NCI-H2196 (cell line): ENCODE data around the gene SDHC.
"Not testable (repeated sequence)": the region's sequence is repeated elsewhere in the genome, so short reads cannot be mapped to it uniquely, and the experiment has no call there.

Experiments used
- DNase-seq: peaks from one replicate; lab custom pipeline; 2025; ENCODE audit not compliant: unreplicated experiment; lab: John Stamatoyannopoulos, UW

Gene SDHC

GRCh38 chr1:161309868-161310267 is 4.3 kb upstream of the SDHC start, which contains the start of gene MPZ:
MPZ (minus strand) TSS chr1:161309968; CDS start chr1:161309905, 63 bp downstream.
- no peak for DNase-seq

- DNase-seq, result no peak
Observed at GRCh38 chr1:161311595-161312181, 2.5 kb upstream of the SDHC start.

- no peak for DNase-seq
Observed at GRCh38 chr1:161313554-161314200, 504 bp upstream of the SDHC start.

- DNase-seq, result not testable (repeated sequence)
Observed at GRCh38 chr1:161315841-161316674, 1.9 kb downstream of the SDHC start.

GRCh38 chr1:161324020-161324419 is 9.8 kb downstream of the SDHC start:
- no peak for DNase-seq

- DNase-seq, result no peak
Observed at GRCh38 chr1:161330346-161330745, 16.2 kb downstream of the SDHC start.

GRCh38 chr1:161333166-161333565 is 19.0 kb downstream of the SDHC start:
- no peak for DNase-seq

- no peak for DNase-seq
Observed at GRCh38 chr1:161335796-161336195, 21.6 kb downstream of the SDHC start.

- no peak for DNase-seq
Observed at GRCh38 chr1:161342177-161342576, 28.0 kb downstream of the SDHC start.

GRCh38 chr1:161342821-161343220 is 28.6 kb downstream of the SDHC start:
- no peak for DNase-seq

GRCh38 chr1:161350671-161351070 is 36.5 kb downstream of the SDHC start:
- DNase-seq, result no peak

GRCh38 chr1:161351482-161351881 is 37.3 kb downstream of the SDHC start:
- no peak for DNase-seq

- DNase-seq, result no peak
Observed at GRCh38 chr1:161357073-161357472, 42.9 kb downstream of the SDHC start.

GRCh38 chr1:161359291-161359690 is 45.1 kb downstream of the SDHC start:
- DNase-seq, result no peak

GRCh38 chr1:161364332-161364731 is 50.2 kb downstream of the SDHC start:
- no peak for DNase-seq

GRCh38 chr1:161365207-161365606 is 51.0 kb downstream of the SDHC start:
- no peak for DNase-seq

- peak; percentile 72 for DNase-seq
Observed at GRCh38 chr1:161367684-161368400, 53.7 kb downstream of the SDHC start, which contains the start of gene CFAP126. CFAP126 (minus strand) TSS chr1:161367876; CDS start chr1:161367868, 8 bp downstream.

- no peak for DNase-seq
Observed at GRCh38 chr1:161373442-161373841, 59.3 kb downstream of the SDHC start.

- DNase-seq, result no peak
Observed at GRCh38 chr1:161374373-161374772, 60.2 kb downstream of the SDHC start.

GRCh38 chr1:161378014-161378413 is 63.8 kb downstream of the SDHC start:
- DNase-seq, result no peak

GRCh38 chr1:161379071-161379470 is 64.9 kb downstream of the SDHC start:
- no peak for DNase-seq
